ENCODE data around the gene SUGP1. TPM values are rescaled to one million over a fixed set of nuclear protein-coding genes. Genes with fewer than 3 reads are reported as not detected.
A peak's percentile ranks its signal among the peaks of the same experiment; 100 is the strongest.

Gene SUGP1
- total RNA-seq, 1 donor from 2014 or later, result 45.0 TPM

DNA sequence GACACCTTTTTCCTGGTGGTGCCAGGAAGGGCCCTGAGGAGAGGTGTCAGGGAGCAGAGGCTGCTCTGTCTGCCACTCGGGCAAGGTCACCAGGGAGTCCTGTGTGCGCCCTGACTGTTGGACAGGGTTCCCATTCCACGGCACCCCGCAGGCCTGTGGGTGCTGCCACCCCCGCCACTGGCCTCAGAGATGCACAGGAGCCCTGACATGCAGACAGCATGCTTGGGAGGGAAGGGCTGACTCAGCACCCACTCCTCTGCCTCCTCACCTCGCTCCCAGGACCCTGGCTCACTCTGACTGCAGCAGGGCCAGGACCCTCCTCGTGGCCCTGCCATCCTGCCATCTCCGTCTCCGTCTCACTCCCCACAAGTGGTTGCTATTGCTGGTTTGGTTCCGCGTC is 25.7 kb upstream of the SUGP1 start:
- no peaks in the 10 kb centered on the region for H3K9me3 Mint-ChIP-seq (ENCODE audit: low read depth)
- H3K27ac Mint-ChIP-seq (ENCODE audit: unreplicated experiment), result no peak overlapping the region
- H3K4me3 Mint-ChIP-seq (ENCODE audit: unreplicated experiment), result no peak overlapping the region
- no peaks in the 10 kb centered on the region for H3K4me1 Mint-ChIP-seq (ENCODE audit: low read depth)
- H3K27me3 Mint-ChIP-seq (ENCODE audit: low read depth), result no peaks in the 10 kb centered on the region
- DNase-seq (ENCODE audit: low spot score), result no peak
- TF ChIP-seq, protein P1, sequence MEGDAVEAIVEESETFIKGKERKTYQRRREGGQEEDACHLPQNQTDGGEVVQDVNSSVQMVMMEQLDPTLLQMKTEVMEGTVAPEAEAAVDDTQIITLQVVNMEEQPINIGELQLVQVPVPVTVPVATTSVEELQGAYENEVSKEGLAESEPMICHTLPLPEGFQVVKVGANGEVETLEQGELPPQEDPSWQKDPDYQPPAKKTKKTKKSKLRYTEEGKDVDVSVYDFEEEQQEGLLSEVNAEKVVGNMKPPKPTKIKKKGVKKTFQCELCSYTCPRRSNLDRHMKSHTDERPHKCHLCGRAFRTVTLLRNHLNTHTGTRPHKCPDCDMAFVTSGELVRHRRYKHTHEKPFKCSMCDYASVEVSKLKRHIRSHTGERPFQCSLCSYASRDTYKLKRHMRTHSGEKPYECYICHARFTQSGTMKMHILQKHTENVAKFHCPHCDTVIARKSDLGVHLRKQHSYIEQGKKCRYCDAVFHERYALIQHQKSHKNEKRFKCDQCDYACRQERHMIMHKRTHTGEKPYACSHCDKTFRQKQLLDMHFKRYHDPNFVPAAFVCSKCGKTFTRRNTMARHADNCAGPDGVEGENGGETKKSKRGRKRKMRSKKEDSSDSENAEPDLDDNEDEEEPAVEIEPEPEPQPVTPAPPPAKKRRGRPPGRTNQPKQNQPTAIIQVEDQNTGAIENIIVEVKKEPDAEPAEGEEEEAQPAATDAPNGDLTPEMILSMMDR (IDR thresholded peaks at IDR 0.05), result no peak
- peaks cover 32% of the 10 kb centered on the region for H3K36me3 Mint-ChIP-seq (ENCODE audit: low read depth)

GRCh38 chr19:19345232-19345631 is 24.9 kb upstream of the SUGP1 start:
- H3K4me1 Mint-ChIP-seq (ENCODE audit: low read depth), result no peaks in the 10 kb centered on the region
- no peak overlapping the region for H3K27ac Mint-ChIP-seq (ENCODE audit: unreplicated experiment)
- TF ChIP-seq, protein P1 (IDR thresholded peaks at IDR 0.05), result no peak
- H3K9me3 Mint-ChIP-seq (ENCODE audit: low read depth), result no peaks in the 10 kb centered on the region
- peaks cover 32% of the 10 kb centered on the region for H3K36me3 Mint-ChIP-seq (ENCODE audit: low read depth)
- DNase-seq (ENCODE audit: low spot score), result no peak
- H3K4me3 Mint-ChIP-seq (ENCODE audit: unreplicated experiment), result no peak overlapping the region
- H3K27me3 Mint-ChIP-seq (ENCODE audit: low read depth), result no peaks in the 10 kb centered on the region

- DNase-seq (ENCODE audit: low spot score), result no peak
- H3K36me3 Mint-ChIP-seq (ENCODE audit: low read depth), result peaks cover 26% of the 10 kb centered on the region
- H3K4me1 Mint-ChIP-seq (ENCODE audit: low read depth), result no peaks in the 10 kb centered on the region
- no peaks in the 10 kb centered on the region for H3K27me3 Mint-ChIP-seq (ENCODE audit: low read depth)
- H3K9me3 Mint-ChIP-seq (ENCODE audit: low read depth), result no peaks in the 10 kb centered on the region
- no peak overlapping the region for H3K4me3 Mint-ChIP-seq (ENCODE audit: unreplicated experiment)
- TF ChIP-seq, protein P1 (IDR thresholded peaks at IDR 0.05), result no peak
- no peak overlapping the region for H3K27ac Mint-ChIP-seq (ENCODE audit: unreplicated experiment)
Observed at GRCh38 chr19:19343762-19344161, 23.5 kb upstream of the SUGP1 start.

DNA sequence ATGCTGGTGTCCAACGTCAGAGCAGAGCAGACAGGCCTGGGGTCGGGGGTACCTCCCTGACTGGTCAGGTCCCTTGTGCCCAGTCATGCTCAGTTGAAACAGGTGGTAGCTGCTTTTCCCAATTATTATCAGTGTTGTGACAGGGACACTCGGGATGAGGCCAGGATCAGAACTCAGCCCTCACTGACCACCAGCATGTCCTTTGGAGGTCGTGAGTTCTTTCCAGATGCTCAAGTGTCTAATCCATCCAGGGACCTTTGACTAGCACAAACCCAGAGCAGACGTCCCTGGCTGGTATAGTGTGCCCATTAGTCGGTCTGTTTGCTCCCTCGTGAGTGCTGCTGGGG is 22.7 kb upstream of the SUGP1 start:
- H3K27ac Mint-ChIP-seq (ENCODE audit: unreplicated experiment), result peak overlapping the region; percentile 8
- peaks cover 31% of the 10 kb centered on the region for H3K36me3 Mint-ChIP-seq (ENCODE audit: low read depth)
- no peaks in the 10 kb centered on the region for H3K9me3 Mint-ChIP-seq (ENCODE audit: low read depth)
- TF ChIP-seq, protein P1 (IDR thresholded peaks at IDR 0.05), result peak; percentile 64
- H3K27me3 Mint-ChIP-seq (ENCODE audit: low read depth), result no peaks in the 10 kb centered on the region
- H3K4me1 Mint-ChIP-seq (ENCODE audit: low read depth), result no peaks in the 10 kb centered on the region
- no peak for DNase-seq (ENCODE audit: low spot score)
- no peak overlapping the region for H3K4me3 Mint-ChIP-seq (ENCODE audit: unreplicated experiment)

- Mint-ChIP-seq H3K4me3 (ENCODE audit: unreplicated experiment) (no peak overlapping the region), H3K4me1 (ENCODE audit: low read depth) (no peaks in the 10 kb centered on the region), H3K36me3 (ENCODE audit: low read depth) (peaks cover 32% of the 10 kb centered on the region), H3K27me3 (ENCODE audit: low read depth) (no peaks in the 10 kb centered on the region), H3K27ac (ENCODE audit: unreplicated experiment) (peak overlapping the region; percentile 8), H3K9me3 (ENCODE audit: low read depth) (no peaks in the 10 kb centered on the region)
- no peak for DNase-seq (ENCODE audit: low spot score)
- TF ChIP-seq, protein P1 (IDR thresholded peaks at IDR 0.05), result peak; percentile 93
Observed at GRCh38 chr19:19342086-19343015, 22.0 kb upstream of the SUGP1 start.
